NCI-H1436 treated with DMSO at 0.1 percent for 48 hours (cell line): ENCODE measurements around the gene PTPN23.
"Not testable (repeated sequence)": the region's sequence is repeated elsewhere in the genome, so short reads cannot be mapped to it uniquely, and the experiment has no call there.

Experiments
- DNase-seq: peaks from one replicate; lab custom pipeline; 2025; lab: John Stamatoyannopoulos, UW

The PTPN23 gene

DNA sequence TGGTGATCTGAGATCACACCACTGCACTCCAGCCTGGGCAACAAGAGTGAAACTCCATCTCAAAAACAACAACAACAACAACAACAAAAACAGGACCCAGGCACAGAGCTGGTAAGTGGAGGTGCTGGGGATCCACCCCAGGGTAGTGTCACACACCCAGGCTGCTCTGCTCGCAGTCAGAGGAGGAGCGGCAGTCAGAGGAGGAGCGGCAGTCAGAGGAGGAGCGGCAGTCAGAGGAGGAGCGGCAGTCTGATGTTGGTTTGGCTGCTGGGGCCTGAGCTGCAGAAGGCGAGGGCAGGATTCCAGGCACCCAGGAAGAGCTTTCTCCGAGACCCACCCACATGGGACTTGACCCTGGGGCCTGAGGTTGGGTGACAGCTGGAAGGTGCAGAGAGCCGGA lies 10.8 kb upstream of the PTPN23 start:
- not testable (repeated sequence) for DNase-seq

DNA sequence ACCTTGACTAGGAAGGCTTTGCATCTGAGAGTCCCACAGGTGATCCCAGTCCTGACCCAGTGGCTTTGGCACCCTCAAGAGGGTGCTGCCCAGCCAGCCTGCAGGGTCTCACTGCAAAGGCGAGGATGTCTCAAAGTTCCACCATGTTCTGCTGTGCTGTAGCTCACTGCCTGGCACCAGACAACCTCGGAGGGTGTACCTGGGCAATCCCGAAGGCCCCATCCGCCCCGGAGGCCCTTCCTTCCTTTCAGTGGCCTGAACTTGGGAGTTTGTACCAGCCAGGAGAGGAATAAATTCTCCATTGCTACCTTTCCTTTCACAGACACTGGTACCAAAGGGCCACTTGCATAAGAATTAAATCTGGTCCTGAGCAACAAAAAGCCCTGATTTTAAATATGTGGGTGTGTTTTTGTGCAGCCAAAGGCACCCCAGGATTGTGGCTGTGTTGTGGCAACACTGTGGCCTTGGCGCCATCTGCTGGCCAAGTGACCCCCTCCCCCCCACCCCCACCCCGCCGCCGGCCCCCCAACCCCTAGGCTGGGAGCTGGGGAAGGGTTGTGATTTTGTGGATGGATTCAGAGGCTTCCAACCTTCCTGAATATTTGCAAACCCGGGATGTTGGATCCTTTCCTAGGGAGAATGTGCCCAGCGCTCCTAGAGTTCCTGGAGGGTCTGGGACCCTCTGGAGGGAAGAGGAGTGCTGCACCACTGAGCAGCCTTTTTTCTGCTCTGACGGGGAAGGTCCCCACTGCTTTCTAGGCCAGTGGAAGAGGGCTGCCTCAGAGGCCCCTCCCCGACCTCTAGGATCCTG lies 9.7 kb upstream of the PTPN23 start:
- DNase-seq = no peak

DNA sequence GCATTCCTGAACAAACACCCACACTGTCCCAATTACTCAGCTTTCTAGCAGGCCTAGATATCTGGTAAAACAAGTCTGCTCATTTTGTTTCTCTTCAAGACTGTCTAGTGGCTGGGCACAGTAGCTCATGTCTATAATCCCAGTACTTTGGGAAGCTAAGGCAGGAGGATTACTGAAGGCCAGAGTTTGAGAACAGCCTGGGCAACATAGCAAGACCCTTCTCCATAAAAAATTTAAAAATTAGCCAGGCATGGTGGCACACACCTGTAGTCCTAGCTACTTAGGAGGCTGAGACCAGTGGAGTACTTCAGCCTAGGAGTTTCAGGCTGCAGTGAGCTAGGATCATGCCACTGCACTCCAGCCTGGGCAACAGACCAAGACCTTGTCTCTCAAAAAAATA lies 6.2 kb upstream of the PTPN23 start:
- DNase-seq = no peak

DNA sequence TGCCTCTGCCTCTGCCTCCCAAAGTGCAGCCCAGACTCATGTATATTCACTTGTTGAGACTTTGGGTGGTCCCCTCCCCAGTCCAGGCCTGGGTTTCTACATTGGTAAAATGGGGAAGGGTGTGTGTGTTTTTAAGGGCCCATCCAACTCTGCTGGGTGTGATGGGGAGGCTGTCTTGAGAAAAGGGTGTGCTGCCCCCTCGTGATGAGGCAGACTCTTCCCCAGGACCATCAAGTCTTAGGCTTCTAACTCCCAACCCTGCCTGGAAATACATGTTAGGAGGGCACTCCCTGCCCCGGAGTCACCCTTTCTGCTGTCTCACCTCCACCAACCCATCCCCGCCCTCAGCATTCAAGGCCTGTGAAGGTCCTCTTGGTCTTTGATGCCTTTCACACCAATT lies 4.4 kb upstream of the PTPN23 start:
- DNase-seq = no peak

DNA sequence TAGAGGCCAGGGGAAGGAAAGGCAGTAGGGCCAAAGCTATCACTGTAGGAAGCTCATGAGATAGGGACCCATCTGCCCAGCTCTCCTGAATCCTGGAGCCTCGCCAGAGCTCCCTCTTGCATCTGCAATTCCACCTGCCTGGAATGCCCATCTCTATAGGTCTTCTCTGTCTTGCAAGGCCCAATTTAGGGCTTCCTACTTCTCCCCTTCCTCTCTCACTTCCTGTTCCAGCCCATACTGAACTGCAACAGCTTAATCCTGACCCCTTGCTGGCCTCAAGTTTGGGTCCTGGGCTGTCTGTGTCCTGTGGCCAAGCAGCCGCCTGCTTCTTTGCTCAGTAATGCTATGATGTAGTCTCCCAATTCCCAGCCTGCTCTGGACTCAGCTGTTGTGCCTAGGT lies 3.6 kb upstream of the PTPN23 start:
- no peak for DNase-seq

DNA sequence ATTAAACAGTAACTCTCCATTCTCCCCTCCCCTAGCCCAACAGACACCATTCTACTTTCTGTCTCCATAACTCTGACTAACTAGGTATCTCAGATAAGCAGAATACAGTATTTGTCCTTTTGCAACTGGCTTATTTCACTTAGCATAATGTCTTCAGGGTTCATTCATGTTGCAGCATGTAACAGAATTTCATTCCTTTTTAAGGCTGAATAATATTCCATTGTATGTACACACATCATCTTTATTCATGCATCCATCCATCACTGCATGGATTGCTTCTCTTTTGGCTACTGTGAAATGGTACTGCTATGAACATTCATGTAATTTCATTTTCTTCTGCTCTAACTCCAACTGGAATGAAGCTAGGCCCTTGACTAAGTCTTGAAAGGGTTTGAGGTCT lies 2.0 kb upstream of the PTPN23 start:
- DNase-seq = no peak

DNA sequence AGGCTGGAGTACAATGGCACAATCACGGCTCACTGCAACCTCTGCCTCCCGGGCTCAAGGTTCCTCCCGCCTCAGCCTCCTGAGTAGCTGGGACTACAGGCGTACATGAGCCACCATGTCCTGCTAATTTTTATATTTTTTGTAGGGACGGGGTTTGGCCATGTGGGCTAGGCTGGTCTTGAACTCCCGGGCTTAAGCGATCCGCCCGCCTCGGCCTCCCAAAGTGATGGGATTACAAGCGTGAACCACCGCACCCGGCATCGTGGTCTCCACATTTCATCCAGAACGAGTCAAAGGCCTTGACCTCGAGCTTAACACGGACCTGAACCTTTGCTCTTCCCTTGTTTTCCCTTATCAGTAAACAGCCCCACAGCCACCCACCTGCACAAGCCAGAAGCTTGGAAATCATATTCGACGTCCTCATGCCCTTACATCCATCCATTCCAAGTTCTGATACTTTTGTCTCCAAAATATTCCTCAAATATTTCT lies 1.4 kb upstream of the PTPN23 start:
- DNase-seq = no peak

DNA sequence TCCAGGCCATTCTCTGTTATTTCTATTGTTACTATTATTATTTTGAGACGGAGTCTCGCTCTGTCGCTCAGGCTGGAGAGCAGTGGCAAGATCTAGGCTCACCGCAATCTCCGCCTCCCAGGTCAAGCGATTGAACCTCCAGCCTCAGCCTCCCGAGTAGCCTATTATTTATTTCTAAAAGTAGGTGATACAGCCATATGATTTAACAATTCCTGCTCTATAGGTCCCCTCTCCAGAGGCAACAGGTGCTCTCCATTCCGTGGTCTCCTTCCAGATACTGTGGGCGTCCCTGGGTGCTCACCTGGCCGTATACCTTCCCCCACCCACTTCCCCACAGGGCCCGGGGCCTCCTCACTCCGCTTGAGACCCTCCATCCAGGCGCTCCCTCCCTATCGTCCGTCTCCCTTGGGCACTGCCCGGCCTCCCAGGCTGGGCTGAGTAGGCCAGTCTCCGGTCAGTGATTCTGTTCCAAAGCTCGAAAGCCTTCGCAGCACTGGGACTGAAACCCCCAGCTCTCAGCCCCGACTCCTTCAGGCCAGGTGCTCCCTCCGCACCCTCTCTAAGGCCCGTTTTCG lies 708 bp upstream of the PTPN23 start:
- no peak for DNase-seq

DNA sequence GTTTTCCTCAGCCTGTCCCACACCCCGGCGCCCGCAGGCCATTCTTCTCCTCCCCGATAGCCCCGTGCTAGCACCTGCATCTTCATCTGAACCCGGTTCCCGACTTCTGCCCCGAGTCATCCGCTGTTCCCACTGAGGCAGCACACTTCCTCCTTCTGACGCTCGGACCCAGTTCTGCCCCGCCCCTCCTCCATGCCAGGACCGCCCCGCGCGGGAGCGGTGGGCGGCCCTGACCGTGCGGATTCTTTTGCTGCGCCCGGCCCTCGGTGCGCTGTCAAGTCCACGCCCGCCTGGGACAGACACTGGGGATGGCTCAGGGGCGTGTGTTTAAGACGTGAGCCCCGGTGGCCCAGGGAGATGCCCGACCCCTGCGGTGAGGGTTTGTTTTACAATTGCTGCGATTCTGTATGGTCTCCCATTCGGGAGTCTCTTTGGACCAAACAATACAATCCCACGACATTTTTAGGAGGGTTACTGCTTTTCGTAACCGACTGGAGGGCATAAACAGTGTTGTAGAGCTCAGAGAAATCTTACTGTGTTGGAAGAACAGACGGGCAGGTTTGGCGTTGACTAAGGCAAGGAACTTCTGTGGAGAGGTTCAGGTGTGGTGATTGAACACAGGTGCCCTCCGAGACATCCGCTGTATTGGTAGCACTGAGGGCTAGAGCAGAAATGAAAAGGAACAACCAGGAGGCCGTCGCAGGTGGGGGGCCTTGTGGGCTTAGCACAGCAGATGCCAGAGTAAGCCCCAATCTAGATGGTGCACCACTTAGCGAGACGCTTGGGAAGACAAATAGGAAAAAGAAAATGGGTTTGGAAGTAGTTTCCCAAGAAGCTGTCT lies 716 bp downstream of the PTPN23 start:
- no peak for DNase-seq

DNA sequence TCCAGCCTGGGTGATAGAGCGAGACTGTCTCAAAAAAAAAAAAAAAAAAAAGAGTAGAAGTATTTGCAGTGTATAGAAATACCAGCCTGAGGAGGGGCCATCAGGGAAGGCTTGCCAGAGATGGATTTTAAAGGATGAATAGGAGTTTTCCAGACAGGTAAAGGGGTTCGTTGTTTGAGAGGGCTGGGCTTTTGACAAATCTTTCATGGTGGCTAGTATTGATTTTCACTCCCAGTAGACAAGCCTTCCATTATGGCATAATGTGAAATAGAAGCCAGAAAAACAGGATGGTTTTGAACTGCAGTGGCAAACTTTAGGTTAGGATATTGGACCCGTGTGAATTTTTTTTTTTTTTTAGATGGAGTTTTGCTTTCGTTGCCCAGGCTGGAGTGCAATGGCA lies 3.6 kb downstream of the PTPN23 start:
- no peak for DNase-seq

DNA sequence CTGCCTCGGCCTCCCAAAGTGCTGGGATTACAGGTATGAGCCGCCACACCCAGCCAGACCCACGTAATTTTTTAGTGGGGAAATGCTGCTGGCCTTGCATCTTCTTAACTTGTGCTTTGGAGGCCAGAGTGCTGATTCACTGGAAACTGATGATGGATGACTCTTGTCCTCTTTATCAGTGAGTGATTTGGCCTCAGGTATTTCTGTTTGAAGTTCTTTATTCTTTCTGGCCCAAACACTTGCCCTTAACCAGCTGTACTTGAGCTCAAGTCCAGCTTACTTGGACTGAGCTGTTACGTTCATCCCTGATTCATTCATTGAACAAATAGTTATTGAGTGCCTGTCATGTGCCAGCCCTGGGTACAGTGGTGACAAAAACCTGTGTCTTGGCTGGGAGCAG lies 4.2 kb downstream of the PTPN23 start:
- DNase-seq = no peak

DNA sequence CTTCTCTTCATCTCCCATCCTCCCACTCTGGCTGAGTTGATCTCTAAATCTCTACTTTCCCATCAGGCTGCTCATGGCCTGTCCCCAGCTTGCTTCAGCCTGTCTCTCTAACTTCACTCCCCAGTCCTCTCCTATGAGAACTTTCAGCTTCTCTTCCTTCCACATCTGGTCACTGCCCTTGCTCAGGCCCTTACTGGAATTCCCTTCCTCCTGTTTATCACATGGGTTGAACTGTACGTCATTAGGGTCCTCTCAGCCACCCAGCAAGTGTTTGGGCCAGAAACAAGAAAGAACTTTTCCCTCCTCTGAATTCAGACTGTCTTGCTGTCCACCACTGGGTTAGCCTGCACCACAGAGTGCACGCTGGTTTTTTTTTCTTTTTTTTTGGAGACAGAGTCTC lies 5.0 kb downstream of the PTPN23 start:
- no peak for DNase-seq

DNA sequence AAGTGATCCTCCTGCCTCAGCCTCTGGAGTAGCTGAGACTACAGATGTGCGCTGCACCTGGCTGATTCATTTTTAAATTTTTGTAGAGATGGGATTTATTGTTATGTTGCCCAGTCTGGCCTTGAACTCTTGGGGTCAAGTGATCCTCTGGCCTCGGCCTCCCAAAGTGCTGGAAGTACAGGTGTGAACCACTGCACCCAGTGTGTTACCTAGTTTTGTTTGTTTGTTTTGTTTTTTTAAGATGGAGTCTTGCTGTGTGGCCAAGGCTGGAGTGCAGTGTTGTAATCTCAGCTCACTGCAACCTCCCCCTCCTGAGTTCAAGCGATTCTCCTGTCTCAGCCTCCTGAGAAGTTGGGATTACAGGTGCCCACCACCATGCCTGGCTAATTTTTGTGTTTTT lies 12.1 kb downstream of the PTPN23 start:
- DNase-seq = no peak

DNA sequence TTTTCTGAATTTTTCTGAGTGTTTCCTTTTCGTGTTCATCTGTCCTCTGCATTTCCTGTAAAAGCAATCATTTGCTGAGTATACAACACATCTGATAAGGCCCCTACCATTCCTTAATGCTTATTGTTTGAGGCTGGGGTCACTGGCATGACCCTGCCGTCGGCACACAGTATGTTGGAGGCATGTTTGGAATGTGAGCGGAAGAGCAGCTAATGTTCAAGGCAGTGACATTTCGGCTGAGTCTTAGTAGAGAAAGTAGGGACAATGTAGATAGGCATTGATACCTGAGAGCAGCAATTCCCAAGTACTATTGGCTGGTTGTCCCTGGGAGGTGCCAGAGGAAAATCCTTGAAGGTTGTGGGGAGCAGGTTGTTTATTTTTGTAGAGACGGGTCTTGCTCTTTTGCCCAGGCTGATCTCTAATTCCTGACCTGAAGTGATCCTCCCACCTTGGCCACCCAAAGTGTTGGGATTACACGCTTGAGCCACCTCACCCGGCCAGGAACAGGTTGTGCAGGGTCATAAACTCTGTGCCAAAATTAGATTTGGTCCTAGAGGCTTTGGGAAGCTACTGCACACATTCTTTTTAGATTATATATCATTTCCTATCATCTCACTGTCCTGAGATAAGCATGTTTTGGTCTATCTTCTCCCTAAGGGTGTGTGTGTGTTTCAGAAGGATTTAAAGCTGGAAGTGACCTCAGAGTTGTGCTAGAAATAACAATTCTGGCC lies 13.5 kb downstream of the PTPN23 start:
- DNase-seq = no peak

DNA sequence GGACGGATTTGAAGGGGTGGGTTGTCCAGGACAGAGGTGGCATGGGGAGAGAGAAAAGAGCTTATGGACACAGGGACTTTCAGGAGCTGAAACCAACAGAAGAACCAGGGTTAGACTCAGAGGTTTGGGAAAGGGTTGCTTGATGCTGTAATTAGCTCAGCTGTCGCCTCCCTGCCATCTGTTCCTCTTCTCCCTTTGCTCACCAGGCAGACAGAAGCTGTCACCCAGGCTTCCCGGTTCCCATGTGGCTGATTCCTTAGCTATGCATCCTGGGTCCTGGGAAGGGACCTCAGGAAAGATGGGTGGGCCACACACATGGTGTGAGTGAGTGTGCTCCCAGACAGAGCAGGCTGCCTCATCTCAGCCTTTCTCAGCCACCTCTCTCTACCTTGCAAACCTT lies 14.1 kb downstream of the PTPN23 start:
- no peak for DNase-seq

DNA sequence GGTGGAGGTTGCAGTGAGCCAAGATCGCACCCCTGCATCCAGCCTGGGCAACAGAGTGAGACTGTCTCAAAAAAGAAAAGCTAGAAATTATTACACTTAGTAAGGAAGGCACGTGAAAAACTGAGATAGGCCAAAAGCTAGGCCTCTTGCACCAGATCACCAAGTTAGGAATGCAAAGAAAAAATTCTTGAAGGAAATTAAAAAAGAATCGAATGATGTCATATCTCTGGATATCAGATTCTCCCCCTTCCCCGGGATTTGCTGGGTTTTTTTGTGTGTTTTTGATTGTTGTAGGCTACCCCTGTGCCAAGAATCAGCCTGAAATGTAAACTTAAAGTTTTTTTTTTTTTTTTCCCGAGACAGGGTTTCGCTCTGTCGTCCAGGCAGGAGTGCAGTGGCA lies 17.4 kb downstream of the PTPN23 start:
- no peak for DNase-seq

DNA sequence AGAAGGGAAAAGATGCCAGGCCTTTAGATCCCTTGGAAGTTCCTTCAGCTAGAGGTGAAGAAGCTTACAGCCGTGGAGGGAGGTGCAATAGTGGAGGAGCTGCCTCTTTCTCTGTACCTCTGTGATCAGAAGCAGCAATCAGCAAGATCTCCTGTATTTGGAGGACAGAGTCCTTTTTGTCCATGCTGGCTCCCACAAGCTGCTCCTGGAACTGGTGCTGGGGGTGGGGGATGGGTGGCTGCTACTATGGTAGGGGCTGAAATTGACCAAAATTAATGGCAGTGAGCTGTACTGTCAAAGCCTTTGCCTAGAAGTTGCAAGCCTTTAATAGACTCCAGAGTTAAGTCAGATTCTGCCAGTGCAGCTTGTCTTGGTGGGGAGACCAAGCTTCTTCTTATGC lies 18.2 kb downstream of the PTPN23 start:
- DNase-seq = no peak

DNA sequence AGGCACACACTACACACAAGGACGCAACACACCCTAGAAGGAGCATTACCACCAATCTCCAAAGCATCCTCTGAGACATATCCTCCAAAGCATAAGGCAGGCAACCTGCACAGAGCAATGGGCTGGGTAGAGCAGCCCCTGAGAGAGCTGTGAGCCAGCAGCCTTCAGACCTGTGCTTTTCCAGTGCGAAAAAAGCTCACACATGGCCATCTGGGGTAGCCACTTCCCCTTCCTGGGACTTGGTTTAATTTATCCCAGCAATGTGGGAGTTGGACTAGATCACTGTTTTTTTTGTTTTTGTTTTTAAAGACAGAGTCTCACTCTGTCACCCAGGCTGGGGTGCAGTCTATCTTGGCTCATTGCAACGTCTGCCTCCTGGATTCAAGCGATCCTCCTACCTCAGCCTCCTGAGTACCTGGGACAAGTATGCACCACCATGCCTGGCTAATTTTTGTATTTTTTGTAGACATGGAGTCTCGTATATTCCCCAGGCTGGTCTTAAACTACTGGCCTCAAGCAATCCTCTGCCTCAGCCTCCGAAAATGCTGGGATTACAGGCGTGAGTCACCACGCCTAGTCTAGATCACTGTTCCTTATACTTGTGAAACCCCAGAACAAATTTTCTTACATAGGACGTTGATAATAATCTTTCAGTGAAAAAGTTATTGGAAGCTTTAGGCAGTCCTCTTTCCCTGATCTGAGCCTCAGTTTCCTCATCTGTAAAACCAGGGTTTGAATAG lies 18.9 kb downstream of the PTPN23 start:
- DNase-seq = no peak

DNA sequence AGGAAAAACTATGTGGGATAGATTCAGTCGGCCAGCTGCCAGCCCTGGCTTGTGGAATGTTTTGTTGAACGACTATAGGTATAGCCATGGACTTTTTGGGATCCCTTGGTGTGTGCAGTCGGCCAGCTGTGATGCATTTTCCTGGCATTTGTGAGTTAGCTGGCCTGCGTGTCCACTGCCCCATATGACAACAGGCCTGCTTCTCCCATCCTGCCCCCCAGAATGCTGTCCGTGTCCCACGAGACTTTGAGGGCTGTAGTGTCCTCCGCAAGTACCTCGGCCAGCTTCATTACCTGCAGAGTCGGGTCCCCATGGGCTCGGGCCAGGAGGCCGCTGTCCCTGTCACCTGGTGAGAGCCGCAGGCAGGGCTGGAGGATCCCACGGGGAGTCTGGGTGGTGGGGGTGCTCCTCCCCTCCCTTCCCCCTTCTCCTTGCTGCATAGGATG lies 23.6 kb downstream of the PTPN23 start:
- DNase-seq = no peak

DNA sequence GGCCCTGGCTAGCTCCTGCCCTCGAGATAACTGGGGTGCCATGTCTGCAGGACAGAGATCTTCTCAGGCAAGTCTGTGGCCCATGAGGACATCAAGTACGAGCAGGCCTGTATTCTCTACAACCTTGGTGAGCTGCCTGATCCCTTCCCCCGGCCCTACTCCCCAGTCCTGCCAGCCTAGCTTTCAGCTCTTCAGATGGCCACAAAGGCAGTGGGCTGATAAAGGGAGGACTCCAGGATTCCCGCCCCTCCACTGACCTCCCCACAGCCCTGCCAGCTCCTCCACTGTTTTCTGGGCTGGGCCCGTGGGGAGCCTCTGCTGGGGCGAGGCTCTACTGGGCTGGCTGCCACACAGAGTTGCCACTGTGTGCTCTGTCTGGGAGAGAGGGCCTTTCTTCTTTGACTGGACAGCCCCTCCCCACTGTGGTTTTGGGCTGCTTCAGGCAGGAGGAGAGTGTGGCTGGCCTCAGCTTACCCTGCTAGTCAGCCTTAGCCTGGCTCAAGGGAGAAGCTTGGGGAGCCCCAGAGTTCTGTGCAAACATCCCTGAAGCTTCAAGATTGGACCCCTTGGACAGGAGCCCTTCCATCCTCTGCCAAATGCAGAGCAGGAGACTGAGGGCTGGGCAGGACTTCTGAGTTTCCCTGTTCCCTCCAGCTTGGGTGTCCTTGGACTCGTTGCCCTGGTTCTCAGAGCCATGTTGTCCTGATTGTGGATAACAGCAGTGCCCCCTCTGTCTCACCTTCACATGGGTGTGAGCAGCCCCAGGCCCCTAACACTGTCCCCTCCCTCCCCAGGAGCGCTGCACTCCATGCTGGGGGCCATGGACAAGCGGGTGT lies 24.4 kb downstream of the PTPN23 start:
- no peak for DNase-seq
